ENCODE results near the gene TRABD2A. TPM values are rescaled to one million over a fixed set of nuclear protein-coding genes. Genes with fewer than 3 reads are reported as not detected.

TRABD2A gene
- total RNA-seq, 2 experiments from 2014 or later, result 166 to 170 TPM

DNA sequence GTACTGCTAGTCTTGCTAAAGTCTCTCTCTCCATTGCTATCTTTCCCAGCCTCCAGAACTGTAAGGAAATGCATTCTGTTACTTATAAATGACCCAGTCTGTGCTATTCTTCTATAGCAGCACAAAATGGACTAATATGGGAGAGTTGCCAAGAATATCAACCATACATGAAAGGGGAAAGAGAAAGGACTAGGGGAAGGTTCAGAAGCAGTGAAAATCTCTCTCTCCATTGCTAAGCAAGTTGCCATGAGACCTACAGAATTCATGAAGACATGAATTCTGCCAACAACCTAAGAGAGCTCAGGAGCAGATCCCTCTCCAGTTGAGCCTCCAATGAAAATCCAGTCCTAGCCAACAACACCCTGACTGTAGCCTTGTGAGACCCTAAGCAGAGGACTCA lies 3.6 kb upstream of the TRABD2A start:
- TF ChIP-seq, protein P1, sequence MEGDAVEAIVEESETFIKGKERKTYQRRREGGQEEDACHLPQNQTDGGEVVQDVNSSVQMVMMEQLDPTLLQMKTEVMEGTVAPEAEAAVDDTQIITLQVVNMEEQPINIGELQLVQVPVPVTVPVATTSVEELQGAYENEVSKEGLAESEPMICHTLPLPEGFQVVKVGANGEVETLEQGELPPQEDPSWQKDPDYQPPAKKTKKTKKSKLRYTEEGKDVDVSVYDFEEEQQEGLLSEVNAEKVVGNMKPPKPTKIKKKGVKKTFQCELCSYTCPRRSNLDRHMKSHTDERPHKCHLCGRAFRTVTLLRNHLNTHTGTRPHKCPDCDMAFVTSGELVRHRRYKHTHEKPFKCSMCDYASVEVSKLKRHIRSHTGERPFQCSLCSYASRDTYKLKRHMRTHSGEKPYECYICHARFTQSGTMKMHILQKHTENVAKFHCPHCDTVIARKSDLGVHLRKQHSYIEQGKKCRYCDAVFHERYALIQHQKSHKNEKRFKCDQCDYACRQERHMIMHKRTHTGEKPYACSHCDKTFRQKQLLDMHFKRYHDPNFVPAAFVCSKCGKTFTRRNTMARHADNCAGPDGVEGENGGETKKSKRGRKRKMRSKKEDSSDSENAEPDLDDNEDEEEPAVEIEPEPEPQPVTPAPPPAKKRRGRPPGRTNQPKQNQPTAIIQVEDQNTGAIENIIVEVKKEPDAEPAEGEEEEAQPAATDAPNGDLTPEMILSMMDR (IDR thresholded peaks at IDR 0.05), result no peak
- H3K27ac Mint-ChIP-seq, result no peak overlapping the region
- H3K36me3 ChIP-seq (ENCODE audit: insufficient read depth, low read length), result no peaks in the 10 kb centered on the region
- H3K9me3 Mint-ChIP-seq, result no peaks in the 10 kb centered on the region
- ChIA-PET POLR2A (no interaction called here), CTCF (interaction anchor here (6.4 kb wide), 1 partner anchor 41 kb away, joined by 50 read pairs; no protein-coding TSS in a partner anchor)
- no peak overlapping the region for H3K4me3 ChIP-seq (ENCODE audit: low read length)
- H3K27me3 ChIP-seq (ENCODE audit: control insufficient read depth in 1 of 2, insufficient read depth in 2 of 2, low read length in 2 of 2), result no peaks in the 10 kb centered on the region
- H3K27me3 Mint-ChIP-seq, result no peaks in the 10 kb centered on the region
- H3K4me1 ChIP-seq (ENCODE audit: insufficient read depth, low read length), result peaks cover 36% of the 10 kb centered on the region
- H3K4me1 Mint-ChIP-seq (ENCODE audit: low read depth), result peaks cover 62% of the 10 kb centered on the region
- H3K36me3 Mint-ChIP-seq (ENCODE audit: low read depth), result peaks cover 25% of the 10 kb centered on the region
- no peak for ATAC-seq (ENCODE audit: poor library complexity)
- H3K27ac ChIP-seq (ENCODE audit: low read depth in 1 of 2, low read length in 2 of 2), result no peak overlapping the region
- intact Hi-C loops (cut with DNase I, micrococcal nuclease), result no loop called here
- no peak for DNase-seq
- H3K9me3 ChIP-seq (ENCODE audit: control insufficient read depth in 1 of 2, insufficient read depth in 1 of 2, low read length in 2 of 2), result no peaks in the 10 kb centered on the region
- peak overlapping the region; percentile 40 for H3K4me3 Mint-ChIP-seq

DNA sequence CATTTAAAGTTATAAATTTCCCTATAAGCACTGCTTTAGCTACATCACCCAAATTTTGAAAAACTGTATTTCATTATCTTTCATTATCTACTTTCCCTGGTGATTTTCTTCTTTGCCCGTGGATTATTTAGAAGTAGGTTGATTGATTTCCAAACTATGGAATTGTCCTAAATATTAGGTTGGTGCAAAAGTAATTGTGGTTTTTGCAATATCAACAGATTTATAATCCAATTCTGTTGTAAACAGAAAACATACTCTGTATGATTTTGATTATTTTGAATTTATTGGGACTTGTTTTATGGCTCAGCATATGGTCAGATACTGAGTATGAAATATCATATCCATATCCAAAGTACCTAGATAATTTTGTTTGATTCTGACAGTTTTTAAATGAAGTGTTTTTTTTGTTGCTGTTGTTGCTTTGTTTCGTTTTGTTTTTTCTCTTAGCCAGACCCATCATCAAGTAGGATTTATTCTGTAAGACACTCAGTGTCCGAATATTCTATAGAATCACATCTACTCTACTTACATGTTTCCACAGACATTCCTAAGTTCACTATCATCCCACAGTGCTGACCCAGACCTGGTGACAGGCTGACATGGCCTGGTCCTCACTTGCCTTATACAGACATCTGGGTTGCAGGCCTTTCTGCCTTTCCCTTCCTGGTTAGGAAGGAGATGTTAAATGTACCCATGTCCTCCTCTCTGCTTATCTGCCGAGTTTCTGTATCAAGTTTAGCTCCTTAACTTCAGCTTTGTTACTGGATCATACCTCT lies 2.1 kb upstream of the TRABD2A start:
- Histone ChIP-seq H3K4me3 (ENCODE audit: low read length) (no peak overlapping the region), H3K4me1 (ENCODE audit: insufficient read depth, low read length) (peaks cover 35% of the 10 kb centered on the region), H3K9me3 (ENCODE audit: control insufficient read depth in 1 of 2, insufficient read depth in 1 of 2, low read length in 2 of 2) (no peaks in the 10 kb centered on the region), H3K36me3 (ENCODE audit: insufficient read depth, low read length) (no peaks in the 10 kb centered on the region), H3K27ac (ENCODE audit: low read depth in 1 of 2, low read length in 2 of 2) (no peak overlapping the region), H3K27me3 (ENCODE audit: control insufficient read depth in 1 of 2, insufficient read depth in 2 of 2, low read length in 2 of 2) (no peaks in the 10 kb centered on the region)
- DNase-seq, result no peak
- H3K4me3 Mint-ChIP-seq, result peak overlapping the region; percentile 98
- no peak for ATAC-seq (ENCODE audit: poor library complexity)
- ChIA-PET POLR2A (interaction anchor here (0.6 to 8.2 kb wide), 23 partner anchors 9 to 444 kb away, joined by 3 to 215 read pairs (median 7); partner anchors contain the start of genes KCMF1 and TMSB10), CTCF (interaction anchor here (0.6 to 5.8 kb wide), 31 partner anchors 8 to 394 kb away, joined by 3 to 56 read pairs (median 4); partner anchors contain the start of gene TMSB10)
- intact Hi-C loops (cut with DNase I, micrococcal nuclease), result loop anchor here (1.0 kb wide), 4 partner anchors 22 to 388 kb away; partner anchors contain the start of gene TMSB10 (in 1 of the 2)
- TF ChIP-seq, protein P1 (IDR thresholded peaks at IDR 0.05), result no peak
- peaks cover 55% of the 10 kb centered on the region for H3K4me1 Mint-ChIP-seq (ENCODE audit: low read depth)
- no peaks in the 10 kb centered on the region for H3K27me3 Mint-ChIP-seq
- H3K27ac Mint-ChIP-seq, result peak overlapping the region; percentile 92
- H3K36me3 Mint-ChIP-seq (ENCODE audit: low read depth), result peaks cover 35% of the 10 kb centered on the region
- H3K9me3 Mint-ChIP-seq, result no peaks in the 10 kb centered on the region

DNA sequence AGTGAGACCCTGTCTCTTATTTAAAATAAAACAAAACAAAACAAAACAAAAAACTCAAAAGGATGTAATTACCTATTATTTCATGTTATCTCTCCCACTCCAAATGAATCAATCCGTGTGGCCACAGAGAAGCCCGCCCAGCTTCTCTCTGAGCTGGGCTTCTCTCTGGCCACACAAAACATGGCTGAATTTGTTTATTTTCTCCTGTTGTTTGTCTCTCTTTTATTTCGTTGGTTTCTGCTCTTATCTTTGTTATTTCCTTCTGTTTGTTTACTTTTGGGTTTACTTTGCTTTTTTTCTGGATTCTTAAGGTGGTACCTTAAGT lies 1.5 kb upstream of the TRABD2A start:
- ATAC-seq (ENCODE audit: poor library complexity) (no peak), DNase-seq (no peak)
- Histone ChIP-seq H3K4me1 (ENCODE audit: insufficient read depth, low read length) (peaks cover 35% of the 10 kb centered on the region), H3K27ac (ENCODE audit: low read depth in 1 of 2, low read length in 2 of 2) (peak overlapping the region in 1 of 2 donors; percentile 25), H3K27me3 (ENCODE audit: control insufficient read depth in 1 of 2, insufficient read depth in 2 of 2, low read length in 2 of 2) (no peaks in the 10 kb centered on the region), H3K4me3 (ENCODE audit: low read length) (peak overlapping the region; percentile 91), H3K36me3 (ENCODE audit: insufficient read depth, low read length) (no peaks in the 10 kb centered on the region), H3K9me3 (ENCODE audit: control insufficient read depth in 1 of 2, insufficient read depth in 1 of 2, low read length in 2 of 2) (no peaks in the 10 kb centered on the region)
- intact Hi-C loops (cut with DNase I, micrococcal nuclease), result loop anchor here (1.0 kb wide), 4 partner anchors 23 to 387 kb away; partner anchors contain the start of gene TMSB10 (in 1 of the 2)
- Mint-ChIP-seq H3K9me3 (no peaks in the 10 kb centered on the region), H3K4me3 (peak overlapping the region; percentile 98), H3K36me3 (ENCODE audit: low read depth) (peaks cover 39% of the 10 kb centered on the region), H3K27me3 (no peaks in the 10 kb centered on the region), H3K4me1 (ENCODE audit: low read depth) (peaks cover 55% of the 10 kb centered on the region), H3K27ac (peak overlapping the region; percentile 92)
- ChIA-PET CTCF (interaction anchor here (0.6 to 5.8 kb wide), 32 partner anchors 8 to 394 kb away, joined by 3 to 56 read pairs (median 4); partner anchors contain the start of gene TMSB10), POLR2A (interaction anchor here (0.6 to 8.2 kb wide), 25 partner anchors 10 to 445 kb away, joined by 3 to 215 read pairs (median 7); partner anchors contain the start of genes KCMF1 and TMSB10)
- TF ChIP-seq, protein P1 (IDR thresholded peaks at IDR 0.05), result peak; percentile 41
